GM12892 (cell line): ENCODE results near the gene SNX10.

Experiments
- DNase-seq: peaks from one replicate; pipeline ENCODE4 v3.0.0; 2011; ENCODE audit not compliant: insufficient read length
- FAIRE-seq: peaks from 2 replicates; lab custom pipeline; 2011; peaks lifted over from hg19 to GRCh38; lab: Jason Lieb, UNC
- POLR2A ChIP-seq: IDR thresholded peaks from 2 replicates; pipeline ENCODE4 v1.6.1; 2011; ENCODE audit warnings: low read depth, low read length, control low read depth
- POLR2AphosphoS5 ChIP-seq: IDR thresholded peaks from 2 replicates; pipeline ENCODE4 v1.6.1; 2011; ENCODE audit warnings: low read depth, low read length, control low read depth
- TAF1 ChIP-seq: IDR thresholded peaks from 2 replicates; pipeline ENCODE4 v1.6.1; 2011; ENCODE audit warnings: low read depth, mild to moderate bottlenecking, control low read depth, low read length, borderline replicate concordance

Gene SNX10

DNA sequence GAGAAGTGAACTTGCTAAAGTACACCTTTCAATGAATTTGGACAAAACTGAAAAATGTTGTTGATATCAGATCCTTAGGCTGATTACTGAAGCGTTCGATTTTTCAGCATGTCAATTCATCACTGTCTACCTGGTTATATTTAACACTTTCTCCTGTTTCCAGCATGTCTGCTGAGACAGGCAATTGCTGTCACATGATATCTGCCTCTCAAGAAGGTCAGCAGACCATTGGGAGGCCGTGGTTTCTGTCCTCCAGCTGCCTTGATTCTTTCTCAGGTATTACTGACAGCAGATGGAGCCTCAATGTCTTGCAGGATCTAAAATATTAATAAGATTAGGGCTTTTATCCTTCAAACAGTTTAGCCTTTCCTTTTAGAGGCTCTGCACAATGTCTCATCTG, 127.5 kb downstream of the SNX10 start:
- DNase-seq: no peak
- FAIRE-seq: no peak
- TF ChIP-seq POLR2AphosphoS5: no peak

DNA sequence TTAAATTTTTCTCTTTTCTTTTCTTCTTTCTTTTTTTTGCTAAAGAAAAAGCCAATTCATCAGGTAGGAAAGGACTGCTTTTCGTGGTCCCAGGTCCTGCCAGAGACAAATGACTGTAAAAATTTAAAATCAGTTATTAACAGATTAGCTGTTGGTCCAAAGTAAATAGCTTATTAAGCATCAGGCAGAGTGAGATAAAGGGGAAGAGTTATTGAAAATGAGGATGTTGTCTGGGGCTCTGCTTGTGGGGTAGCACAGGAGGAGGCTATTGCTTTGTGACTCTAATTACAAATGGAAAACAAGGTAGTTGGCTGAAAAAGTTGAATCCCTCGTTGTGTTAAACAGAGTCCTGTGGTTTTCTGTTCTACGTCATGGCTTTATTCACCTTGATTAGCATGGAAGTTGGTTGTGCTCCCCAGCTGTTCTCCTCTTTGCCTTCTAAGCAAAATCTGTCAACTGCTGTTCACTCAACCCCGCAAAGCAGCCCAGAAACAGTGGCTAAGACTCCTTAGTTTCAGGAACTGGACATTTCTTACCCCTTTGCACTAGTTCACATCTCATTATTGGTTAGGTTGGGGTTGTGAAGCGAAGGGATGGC, 128.9 kb downstream of the SNX10 start:
- FAIRE-seq (no peak), DNase-seq (no peak)
- no peak for TF ChIP-seq POLR2A

DNA sequence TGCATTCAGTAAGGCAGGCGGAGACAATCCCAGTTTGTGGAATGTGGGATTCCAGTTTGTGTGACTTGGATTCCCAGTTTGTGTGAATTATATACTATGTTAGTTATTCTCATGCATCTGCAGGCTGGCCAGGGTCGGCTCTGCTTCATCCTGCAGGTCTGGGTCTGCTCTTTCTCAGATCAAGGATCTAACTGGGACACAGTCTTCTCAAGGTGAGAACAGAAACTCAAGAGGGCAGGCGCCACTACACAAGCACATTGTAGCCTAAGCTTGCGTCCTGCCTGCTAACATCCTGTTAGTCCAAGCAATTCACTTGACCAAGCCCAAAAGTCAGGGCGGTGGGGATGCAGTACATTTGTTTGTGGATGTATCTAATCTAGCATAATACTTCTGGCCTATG, 131.1 kb downstream of the SNX10 start:
- TF ChIP-seq TAF1 (no peak), POLR2A (no peak), POLR2AphosphoS5 (no peak)
- FAIRE-seq: no peak

DNA sequence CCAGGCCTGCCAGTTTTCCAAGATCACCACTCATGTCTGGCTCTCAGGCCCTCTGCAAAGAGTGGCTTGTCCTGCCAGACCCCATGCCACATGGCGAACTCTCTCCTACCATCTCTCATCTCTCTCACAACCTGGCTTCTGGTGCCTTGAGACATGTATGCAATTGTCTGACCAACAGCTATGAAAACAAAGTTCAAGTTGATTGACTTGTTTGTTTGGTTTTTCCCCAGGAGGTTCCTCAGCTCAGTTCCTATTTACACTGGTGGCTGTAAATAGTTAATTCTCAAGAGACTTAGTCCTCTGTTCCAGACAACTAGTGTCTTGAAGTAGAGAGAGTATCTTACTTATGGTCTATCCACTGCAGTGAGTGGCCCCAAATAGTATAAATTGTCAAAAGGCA, 131.8 kb downstream of the SNX10 start:
- TF ChIP-seq POLR2A (no peak), POLR2AphosphoS5 (no peak), TAF1 (no peak)
- FAIRE-seq (no peak), DNase-seq (no peak)

More for the DNA sequence above, 131.1 kb downstream of the SNX10 start:
- DNase-seq: no peak
